ENCODE data around the gene DELE1.
A peak's percentile ranks its signal among the peaks of the same experiment; 100 is the strongest.

DELE1 gene

DNA sequence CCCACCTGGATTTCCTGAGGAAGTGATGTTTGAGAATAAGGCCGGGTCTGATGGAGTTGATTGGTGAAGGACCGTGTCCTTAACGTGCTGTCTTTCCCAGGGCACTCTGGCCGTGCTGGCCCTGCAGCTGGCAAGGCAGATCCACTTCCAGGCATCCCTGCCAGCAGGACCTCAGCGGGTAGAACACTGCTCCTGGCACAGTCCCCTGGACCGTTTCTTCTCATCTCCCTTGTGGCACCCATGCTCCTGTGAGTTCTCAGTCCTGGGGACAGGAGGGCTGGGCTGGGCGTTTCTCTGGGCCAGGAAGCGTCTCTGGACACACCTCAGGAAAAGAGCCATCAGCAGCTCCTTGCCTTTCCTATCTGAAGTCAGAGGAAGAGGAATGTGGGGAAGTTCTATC is 4.4 kb downstream of the DELE1 start:
- no peak for DNase-seq

DNA sequence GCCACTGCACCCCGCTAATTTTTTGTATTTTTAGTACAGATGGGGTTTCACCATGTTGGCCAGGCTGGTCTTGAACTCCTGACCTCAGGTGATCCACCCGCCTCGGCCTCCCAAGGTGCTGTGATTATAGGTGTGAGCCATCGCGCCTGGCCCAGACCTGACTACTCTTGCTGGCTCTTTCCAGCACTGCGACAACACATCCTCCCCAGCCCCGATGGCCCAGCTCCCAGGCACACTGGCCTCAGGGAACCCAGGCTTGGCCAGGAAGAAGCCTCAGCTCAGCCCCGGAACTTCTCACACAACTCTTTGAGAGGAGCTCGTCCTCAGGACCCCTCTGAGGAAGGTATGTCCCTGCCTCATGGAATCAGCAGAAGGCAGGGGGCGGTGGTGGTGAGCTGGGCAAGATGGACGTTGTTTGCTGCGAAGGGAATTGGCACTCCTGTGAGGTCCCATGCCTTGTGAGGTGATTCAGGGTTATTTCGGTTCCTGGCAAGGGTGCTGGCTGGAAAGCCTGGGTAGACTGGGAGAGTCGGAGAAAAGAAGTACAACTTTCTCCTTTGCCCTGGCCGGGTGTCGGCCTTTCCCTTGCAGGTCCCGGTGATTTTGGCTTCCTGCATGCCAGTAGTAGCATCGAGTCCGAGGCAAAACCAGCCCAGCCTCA is 5.9 kb downstream of the DELE1 start:
- DNase-seq, result no peak

DNA sequence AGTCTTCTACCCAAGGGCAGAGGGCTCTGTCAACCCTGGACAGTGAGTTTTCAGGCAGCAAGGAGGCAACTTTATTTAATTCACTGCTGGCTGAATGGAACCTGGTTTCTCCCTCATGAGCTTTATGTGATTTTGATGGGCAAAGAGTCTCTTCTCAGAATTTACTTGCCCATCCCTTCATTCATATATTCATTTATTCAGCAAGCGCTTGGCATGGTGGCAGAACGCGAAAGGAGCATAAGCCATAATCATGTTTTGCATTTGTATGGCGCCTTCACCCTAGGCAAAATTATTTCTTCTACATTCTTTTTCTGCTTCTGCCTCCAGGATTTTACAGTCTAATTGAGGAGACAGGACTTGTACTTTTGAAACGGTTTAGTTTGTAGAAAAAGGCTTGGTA is 8.0 kb downstream of the DELE1 start:
- no peak for DNase-seq

DNA sequence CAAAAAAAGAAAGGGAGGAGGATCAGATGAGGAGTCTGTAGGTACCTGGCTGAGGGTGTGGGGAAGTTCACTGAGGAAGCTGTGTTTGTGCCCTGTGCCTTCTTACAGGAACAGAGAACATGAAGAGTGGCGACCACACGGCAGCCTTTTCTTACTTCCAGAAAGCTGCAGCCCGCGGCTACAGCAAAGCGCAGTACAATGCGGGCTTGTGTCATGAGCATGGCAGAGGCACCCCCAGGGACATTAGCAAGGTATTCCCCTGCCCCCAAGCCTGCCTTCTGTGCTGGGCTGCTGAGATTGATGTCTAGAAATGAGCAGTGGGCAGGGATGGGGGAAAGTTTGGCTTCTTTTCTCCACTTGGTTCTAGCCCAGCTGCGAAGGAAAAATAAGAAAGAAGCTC is 9.5 kb downstream of the DELE1 start:
- DNase-seq, result no peak

DNA sequence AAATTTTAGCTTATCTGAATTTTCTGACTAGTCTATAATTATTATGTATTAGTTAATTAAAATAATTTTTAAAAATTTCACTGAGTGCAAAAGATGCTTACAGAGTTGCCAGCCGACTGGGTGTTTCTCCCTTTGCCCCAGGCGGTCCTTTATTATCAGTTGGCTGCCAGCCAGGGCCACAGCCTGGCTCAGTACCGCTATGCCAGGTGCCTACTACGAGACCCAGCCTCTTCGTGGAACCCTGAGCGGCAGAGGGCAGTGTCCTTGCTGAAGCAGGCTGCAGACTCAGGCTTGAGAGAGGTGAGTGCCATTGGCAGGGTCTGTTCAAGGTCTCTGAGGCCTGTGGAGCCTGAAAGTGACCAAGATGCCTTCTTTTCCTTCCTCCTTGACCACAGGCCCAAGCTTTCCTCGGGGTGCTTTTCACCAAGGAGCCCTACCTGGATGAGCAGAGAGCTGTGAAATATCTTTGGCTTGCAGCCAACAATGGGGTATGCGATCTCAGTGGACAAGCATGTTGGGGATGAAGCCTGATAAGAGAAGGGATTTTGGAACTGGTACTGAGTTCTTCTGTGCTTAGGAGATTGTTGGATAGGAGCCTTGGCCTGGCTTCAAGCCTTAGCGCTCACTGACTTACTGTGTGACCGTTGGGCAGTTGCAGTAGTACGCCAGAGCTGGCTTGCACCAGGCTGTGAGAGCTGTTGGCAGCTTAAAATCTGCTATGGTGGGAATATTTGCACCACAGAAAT is 10.6 kb downstream of the DELE1 start:
- peak; percentile 85 for DNase-seq

DNA sequence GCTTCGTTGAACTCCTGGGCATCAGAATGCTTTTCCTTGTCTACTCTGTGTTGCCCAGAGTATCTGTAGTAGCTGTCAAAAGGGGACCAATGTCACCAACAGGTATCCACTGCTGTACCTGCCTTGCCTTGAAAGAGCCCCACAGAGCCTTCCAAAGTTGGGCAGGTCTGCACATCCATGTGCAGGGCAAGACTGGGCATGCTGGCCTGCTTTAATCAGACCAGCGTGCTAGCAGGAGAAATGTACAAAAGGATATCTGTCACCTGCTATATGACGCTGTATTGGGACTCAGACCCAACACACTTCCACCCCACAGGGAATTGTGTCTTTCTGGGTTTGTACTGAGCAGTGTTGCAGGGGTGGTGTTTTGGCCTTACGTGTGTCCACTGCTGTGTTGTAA is 11.9 kb downstream of the DELE1 start:
- no peak for DNase-seq

DNA sequence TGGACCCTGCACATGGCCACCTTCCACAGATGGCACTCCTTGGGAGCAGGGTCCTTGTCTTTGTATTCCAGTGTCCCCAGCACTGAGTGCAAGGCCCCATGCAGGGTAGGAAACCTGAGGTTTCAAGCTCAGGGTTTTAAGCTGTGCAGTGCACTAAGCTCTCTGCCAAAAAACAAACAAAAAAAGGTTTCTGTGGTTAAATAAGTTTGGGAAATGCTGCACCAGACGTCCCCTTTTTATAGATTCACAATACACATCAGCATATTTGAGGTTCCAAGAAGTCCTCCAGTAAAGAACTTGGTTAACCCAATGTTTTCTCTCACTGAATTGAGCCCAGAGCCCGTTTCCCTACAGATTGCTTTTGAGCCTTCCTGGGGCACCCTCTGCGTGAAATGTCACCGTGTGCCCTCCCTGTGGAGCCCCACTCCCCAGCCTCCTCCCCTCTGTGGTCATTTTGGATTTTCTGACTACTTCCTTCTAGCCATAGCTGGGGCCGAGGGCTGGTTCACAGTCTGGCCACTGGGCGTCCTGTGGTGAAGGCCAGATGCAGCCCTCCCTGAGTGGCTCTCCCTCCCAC is 17.1 kb downstream of the DELE1 start:
- DNase-seq, result peak; percentile 17

DNA sequence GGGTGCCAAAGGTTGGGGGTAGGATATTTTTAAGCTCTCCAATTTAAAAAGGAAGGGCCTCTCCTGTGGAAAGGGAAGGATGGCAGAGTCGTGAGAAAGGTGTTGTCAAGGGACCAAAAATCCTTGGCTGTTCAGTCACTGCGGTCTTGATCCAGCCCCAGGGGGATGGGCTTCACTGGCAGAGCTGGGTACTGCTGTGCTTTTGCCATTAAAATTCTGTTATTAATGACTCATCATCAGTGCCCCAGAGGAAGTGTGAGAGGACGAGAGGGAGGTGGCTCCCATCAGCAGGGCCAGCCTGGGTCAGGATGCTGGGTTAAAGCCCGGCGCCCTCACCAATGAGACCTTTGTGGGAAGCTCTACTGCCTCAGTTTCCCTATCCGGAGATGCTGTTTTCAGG is 17.6 kb downstream of the DELE1 start:
- DNase-seq, result no peak

DNA sequence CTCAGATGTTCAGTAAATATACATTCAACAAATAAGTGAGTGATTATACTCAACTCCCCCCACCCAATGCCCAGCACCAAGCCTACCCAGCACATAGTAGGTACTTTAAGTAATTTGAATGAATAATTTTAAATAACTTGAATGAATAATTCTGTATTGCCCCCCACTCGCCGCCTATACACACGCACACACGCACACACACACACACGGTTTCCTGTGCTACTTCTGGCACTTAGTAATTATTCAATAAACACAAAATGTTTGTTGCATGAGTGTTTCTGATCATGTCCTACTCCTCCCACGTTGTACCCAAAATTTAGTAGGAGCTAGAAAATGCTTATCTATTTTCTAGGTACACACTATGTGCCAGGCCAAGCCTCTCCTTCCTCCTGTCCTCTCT is 18.1 kb downstream of the DELE1 start:
- DNase-seq, result no peak

DNA sequence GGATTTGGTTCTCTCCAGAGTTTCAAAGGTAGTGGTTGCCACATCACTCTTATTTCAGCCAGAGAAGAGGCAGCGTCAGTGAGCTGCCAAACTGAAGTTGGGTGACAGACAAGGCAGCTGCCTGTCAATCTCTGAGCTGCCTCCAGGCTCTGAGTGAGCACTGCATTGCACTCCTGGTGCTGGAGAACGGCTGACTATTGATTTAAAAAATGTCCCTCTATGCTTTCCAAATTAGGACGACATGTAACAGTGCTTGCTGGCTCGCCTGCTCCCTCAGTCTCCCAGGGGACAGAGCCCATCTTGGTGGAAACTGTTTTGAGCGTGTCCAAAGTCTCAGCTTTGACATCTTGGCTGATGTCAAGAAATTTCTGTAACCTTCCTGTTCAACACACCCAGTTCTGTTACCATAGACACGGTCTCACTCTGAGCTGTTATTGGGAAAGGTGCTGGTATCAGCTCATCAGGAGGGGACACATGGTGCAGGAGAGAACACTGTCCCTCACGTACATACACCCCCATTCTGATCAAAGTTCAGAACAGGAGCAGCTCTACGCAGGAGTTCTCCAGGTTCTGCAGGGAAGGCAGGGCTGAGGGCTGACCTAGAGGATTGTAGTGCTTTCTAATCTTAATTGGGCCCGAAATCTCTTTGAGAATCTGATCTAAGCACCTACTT is 18.6 kb downstream of the DELE1 start:
- DNase-seq, result no peak

DNA sequence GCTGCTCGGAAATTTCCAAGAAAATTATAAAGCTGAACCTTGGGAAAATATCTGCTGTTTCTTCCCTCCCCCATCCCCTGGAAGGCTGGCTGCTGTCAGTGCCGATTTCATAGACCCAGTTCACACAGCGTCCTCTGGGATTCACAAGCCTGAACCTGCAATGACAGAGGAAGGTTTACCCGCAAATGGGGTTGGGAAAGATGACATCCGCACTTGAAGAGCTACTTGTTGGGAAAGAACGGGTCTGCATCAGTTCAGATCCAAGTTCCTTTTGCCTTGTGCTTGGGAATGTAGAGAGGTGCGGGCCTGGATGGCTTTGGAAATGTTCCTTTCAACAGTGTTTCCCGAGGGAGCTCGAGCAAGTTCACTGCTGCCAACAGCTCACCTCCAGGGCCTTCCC is 20.4 kb downstream of the DELE1 start:
- no peak for DNase-seq

DNA sequence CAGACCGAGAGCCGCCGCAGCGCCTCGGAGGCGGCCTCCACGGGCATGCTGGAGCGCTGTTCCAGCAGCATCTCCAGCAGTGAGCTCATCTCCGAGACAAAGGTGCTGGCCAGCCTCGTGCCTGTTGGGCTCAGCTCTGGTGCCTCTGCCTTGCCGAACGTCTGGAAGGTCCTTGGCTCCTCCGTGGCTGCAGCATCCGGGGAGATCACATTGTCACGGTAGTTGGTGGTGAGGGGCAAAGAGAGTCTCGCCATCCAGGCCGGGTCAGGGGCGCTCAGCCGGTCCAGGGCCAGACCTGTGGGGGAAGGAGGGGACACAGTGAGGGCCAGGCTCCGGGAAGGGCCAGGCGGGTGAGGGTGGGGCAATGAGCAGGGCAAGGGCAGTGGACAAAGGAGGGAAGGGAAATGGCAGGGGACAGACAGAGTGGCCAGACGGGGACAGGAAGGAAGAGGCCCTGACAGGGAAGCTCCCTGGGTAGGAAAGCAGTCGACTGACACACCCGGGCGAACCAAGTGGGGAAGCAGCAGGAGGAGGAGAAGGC is 21.9 kb downstream of the DELE1 start:
- no peak for DNase-seq

DNA sequence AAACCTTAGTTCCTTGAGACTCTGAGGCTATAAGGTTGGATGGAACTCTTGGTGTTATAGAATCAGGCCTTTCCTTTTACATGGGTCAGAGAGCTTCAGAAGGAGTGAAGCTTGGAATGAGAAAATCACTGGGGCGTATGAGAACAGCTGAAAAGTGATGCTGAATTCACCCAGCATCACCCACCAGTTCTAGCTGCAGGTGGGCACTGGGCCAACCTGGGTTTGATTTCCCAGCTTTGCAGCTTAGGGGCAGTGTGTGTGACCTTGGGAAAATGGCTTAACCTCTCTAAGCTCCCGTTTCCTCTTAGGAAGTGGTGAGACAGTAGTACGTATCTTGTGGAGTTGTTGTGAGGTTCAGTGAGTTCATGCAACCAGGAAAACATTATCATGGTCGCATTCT is 23.6 kb downstream of the DELE1 start:
- DNase-seq, result no peak

DNA sequence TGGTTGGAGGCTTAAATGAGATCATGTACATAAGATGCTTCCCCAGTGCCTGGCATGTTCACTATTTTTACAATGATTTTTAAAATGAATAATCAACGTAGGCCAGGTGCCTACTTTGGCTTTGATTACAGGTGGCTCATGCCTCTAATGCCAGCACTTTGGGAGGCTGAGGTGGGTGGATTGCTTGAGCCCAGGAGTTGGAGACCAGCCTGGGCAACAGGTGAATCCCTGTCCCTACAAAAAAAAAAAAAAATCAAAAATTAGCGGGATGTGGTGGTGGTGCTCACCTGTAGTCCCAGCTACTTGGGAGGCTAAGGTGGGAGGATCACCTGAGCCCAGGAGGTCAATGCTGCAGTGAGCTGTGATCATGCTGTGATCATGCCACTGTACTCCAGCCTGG is 25.1 kb downstream of the DELE1 start:
- no peak for DNase-seq

DNA sequence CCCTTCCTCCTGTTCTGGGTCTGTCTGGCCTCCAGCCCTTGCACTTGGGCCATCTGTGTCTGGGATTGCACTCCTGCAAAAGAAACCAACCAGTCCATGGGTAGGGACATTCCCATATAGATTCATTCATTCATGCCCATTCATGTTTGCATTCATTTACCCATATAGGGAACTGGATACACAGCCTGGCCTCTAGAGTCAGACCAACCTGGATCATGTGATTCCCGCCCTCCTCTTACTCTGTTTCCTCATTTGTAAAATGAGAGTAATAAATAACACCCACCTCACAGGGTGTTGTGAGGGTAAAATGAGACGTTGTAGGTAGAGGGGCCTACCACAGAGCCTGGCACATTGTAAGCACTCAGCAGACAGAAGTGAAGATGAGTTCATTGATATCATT is 25.8 kb downstream of the DELE1 start:
- no peak for DNase-seq

DNA sequence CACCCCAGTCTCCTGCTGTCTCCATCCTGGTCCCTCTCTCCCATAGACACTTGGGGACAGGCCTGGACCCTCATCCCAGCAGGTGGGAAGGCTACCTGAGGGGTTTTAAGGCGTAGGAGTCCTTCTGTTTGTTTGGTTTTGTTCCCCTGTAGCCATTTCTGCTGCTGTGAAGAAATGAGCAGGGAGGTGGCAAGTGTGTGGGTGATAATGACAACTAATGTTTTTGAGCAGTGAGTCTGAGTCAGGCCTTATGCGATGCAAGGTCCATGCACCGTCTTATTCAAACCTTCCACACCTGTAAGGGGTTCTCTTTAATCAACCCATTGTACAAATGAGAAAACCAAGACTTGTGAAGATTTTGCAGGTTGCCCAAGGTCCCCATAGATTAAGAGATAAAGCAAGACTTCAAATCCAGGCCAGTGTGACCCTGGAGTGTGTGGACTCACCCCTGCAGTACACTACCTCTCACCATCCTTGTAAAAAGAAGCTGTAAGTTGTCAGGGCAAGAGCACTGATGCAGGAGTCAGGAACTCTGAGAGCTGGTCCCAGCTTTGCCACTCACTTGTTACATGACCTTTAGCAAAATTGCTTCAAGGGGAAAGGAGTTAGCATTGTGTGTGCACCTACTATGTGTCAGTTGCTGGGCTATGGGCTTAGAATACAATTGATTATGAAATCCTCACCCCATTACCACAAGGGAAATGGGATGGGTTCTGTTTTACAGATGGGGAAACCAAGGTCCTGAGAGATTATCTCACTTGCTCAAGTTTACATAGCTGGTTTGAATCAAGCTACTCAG is 26.7 kb downstream of the DELE1 start:
- DNase-seq, result no peak

DNA sequence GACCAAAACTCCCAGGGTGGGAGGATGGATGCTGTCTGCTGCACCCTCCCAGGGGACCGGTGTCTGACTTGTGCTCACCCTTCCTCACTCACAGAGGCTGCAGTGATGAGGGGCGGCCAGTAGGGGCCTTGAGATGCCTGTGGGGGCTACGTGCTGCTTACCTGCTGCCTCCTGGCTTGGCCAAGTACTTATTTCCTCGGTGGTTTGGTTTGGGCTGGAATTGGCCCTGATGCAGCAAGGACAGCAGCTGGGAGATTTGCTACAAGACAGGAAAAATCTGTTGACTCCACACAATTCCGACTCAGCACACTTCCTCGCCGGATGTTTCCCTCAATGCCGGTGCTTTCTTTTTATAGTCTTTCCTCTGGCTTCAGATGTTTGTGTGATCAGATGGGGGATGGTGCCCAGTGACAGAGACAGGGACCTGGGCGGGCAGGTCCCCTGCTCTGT is 27.7 kb downstream of the DELE1 start:
- peak; percentile 63 for DNase-seq

DNA sequence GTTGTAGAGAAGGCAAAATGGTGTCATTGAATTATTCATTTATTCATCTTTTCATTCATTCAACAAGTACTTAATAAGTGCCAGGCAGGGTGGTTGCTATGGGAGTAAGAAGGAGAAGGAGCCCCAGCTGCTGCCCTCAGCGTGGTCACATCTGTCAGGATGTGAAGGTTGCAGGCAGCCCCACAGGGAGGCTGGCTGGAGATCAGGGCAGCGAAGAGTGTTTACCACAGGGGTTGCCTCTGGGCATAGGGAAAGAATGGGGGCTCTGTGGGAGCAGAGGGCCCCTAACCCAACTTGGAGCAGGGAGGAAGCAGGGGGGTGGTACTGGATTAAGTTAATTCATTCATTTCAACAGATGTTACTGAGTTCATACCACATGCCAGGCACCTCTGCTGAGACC is 28.3 kb downstream of the DELE1 start:
- peak; percentile 64 for DNase-seq

DNA sequence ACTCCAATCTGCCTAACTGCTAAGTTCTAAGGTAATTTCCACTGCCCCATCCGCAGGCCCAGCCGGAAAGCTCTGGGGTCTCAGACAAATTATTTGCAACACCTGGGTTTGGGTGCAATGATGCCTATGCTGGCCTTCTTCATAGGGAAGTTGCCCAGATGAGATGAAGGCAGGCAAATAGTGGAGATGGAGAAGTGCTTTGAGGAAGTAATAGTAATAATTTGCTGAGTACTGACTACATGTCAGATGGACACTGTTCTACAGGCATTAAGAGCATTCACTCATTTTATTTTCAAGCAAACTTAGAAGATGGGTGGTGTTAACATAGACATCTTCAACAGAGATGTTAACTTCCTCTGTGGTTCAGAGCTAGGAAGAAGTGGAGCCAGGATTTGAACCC is 30.5 kb downstream of the DELE1 start:
- no peak for DNase-seq

DNA sequence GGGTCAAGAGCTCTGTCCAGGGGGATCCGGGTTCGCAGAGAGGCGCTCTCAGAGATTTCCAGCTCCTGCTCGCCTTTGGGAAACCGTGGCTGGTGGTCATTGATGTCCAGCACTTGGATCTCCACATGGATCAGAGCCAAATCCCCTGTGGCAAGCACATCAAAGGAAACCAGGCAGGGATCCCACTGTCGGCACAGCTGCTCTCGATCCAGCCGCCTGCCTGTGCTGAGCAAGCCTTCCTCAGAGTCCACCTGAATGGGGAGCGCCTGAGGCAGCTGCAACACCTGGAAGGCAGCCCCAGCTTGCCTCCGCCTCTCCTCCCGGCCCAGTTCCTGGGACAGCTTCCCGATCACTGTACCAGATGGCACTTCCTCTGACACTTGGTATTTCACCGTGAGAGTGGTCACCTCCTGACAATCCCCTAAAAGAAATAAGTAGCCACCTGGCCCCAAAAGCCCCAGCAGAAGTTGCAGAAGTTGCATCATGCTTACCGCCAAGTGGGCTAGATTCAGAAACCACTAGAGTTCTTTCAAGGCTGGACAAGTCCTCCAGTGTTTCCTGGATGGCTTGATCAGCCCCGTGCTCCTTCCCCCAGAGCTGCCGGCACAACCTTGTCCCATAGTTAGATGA is 33.8 kb downstream of the DELE1 start:
- peak; percentile 13 for DNase-seq

DNA sequence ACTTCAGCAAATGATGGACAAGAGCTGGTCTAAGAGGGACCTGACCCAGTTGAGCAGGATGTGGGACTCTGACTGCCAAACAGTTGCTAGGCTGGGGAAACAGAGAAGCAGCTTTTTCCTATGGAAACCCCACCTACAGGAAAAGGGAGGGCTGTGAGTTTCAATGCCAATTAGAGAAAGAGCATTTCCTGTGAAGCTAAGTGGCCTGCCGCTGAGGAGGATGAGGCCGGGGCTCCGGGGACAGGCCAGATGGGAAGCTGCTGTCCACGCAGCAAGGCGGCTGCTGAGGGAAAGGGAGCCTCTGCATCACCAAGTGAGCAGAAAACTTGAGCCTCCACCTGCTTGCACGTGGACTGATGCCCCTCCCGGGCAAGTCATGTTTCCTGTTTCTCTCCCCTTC is 34.4 kb downstream of the DELE1 start, which contains the start of gene PCDH12:
Gene PCDH12, minus strand, starts transcription at position 90 of the 400 bp plus-strand sequence. CDS start 351 bp downstream, outside the sequence.
- DNase-seq, result peak; percentile 75

DNA sequence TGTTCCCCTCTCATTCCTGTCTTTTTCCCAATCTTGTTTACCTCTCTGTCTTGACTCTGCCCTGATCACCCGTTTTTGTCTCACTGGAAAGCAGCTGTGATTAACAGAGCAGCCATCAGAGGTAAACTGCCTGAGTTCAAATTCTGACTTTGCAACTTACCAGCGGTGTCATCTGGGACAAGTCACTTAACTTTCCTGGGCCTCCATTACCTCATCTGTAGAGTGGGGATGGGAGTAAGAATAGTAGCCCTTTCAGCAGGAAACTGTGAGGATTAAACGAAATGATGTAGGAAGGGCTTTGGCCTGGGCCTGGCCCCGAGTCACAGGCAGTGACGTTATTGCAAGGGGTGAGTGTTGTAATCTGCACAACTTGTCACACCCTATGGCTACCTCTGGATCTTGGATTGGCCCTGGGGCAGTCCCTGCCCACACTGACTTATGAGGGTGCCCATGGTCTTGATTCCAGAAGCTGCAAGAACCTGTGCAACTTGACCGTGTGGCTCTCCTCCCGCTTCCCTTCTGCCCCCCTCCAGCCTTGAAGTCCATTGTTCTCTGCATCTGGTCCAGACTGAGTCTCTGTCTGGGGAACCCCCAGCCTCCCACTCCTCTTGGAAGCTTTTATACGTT is 35.0 kb downstream of the DELE1 start:
- no peak for DNase-seq
